Muscle layer of colon (tissue), 2 donors: ENCODE measurements around the gene OGFR.

Experiments
- H3K27ac ChIP-seq: one replicate; pipeline ENCODE4 v1.7.0; 2013; ENCODE audit warnings: low read depth, mild to moderate bottlenecking, low read length, moderate library complexity
- H3K27me3 ChIP-seq, 2 donors: one replicate each; pipeline ENCODE4 v1.7.0; 2013; ENCODE audit warnings: low read length in 2 of 2, mild to moderate bottlenecking in 2 of 2; ENCODE audit not compliant: insufficient read depth in 2 of 2, control insufficient read depth in 1 of 2
- H3K36me3 ChIP-seq: one replicate; pipeline ENCODE4 v1.7.0; 2013; ENCODE audit warnings: mild to moderate bottlenecking, low read length; ENCODE audit not compliant: insufficient read depth
- H3K4me1 ChIP-seq: one replicate; pipeline ENCODE4 v1.7.0; 2013; ENCODE audit warnings: mild to moderate bottlenecking, low read length; ENCODE audit not compliant: insufficient read depth
- H3K4me3 ChIP-seq, 2 donors: one replicate each; pipeline ENCODE4 v1.7.0; 2013; ENCODE audit warnings: low read length in 2 of 2, low read depth in 1 of 2, mild to moderate bottlenecking in 1 of 2, moderate library complexity in 1 of 2
- H3K9ac ChIP-seq: one replicate; pipeline ENCODE4 v1.7.0; 2013; ENCODE audit warnings: low read length
- H3K9me3 ChIP-seq: one replicate; pipeline ENCODE4 v1.7.0; 2013; ENCODE audit warnings: mild to moderate bottlenecking, low read length
- donor health status: abdominal sarcoma.
- donor health status: Adenocarcinoma of cecum.

Gene OGFR

GRCh38 chr20:62763404-62763803, 41.2 kb upstream of the OGFR start:
- Histone ChIP-seq H3K27ac (no peak overlapping the region), H3K4me3 (no peak overlapping the region), H3K9ac (no peak overlapping the region), H3K27me3 (peaks cover 0 to 5% of the 10 kb centered on the region in 2 donors), H3K4me1 (peaks cover 21% of the 10 kb centered on the region), H3K36me3 (no peaks in the 10 kb centered on the region), H3K9me3 (no peaks in the 10 kb centered on the region)

GRCh38 chr20:62764156-62764935, 40.3 kb upstream of the OGFR start:
- no peaks in the 10 kb centered on the region for H3K9me3 ChIP-seq
- H3K4me3 ChIP-seq, result no peak overlapping the region
- H3K4me1 ChIP-seq, result peaks cover 30% of the 10 kb centered on the region
- no peak overlapping the region for H3K27ac ChIP-seq
- H3K9ac ChIP-seq, result no peak overlapping the region
- H3K27me3 ChIP-seq, result peaks cover 0 to 5% of the 10 kb centered on the region in 2 donors
- no peaks in the 10 kb centered on the region for H3K36me3 ChIP-seq

GRCh38 chr20:62765021-62765420, 39.6 kb upstream of the OGFR start:
- H3K27me3 ChIP-seq, result peaks cover 0 to 5% of the 10 kb centered on the region in 2 donors
- no peaks in the 10 kb centered on the region for H3K36me3 ChIP-seq
- H3K9me3 ChIP-seq, result no peaks in the 10 kb centered on the region
- no peak overlapping the region for H3K4me3 ChIP-seq
- H3K9ac ChIP-seq, result no peak overlapping the region
- no peak overlapping the region for H3K27ac ChIP-seq
- peaks cover 30% of the 10 kb centered on the region for H3K4me1 ChIP-seq

GRCh38 chr20:62765432-62766070, 39.1 kb upstream of the OGFR start:
- H3K27ac ChIP-seq, result no peak overlapping the region
- peaks cover 0 to 5% of the 10 kb centered on the region in 2 donors for H3K27me3 ChIP-seq

GRCh38 chr20:62766071-62766450, 38.6 kb upstream of the OGFR start:
- H3K9ac ChIP-seq, result no peak overlapping the region
- no peaks in the 10 kb centered on the region for H3K36me3 ChIP-seq
- H3K27ac ChIP-seq, result no peak overlapping the region
- H3K4me3 ChIP-seq, result no peak overlapping the region
- H3K9me3 ChIP-seq, result no peaks in the 10 kb centered on the region
- H3K4me1 ChIP-seq, result peaks cover 23% of the 10 kb centered on the region
- peaks cover 0 to 5% of the 10 kb centered on the region in 2 donors for H3K27me3 ChIP-seq

More at GRCh38 chr20:62765432-62766070, 39.1 kb upstream of the OGFR start:
- Histone ChIP-seq H3K4me1 (peaks cover 28% of the 10 kb centered on the region), H3K9me3 (no peaks in the 10 kb centered on the region), H3K36me3 (no peaks in the 10 kb centered on the region), H3K9ac (no peak overlapping the region), H3K4me3 (no peak overlapping the region)

- Histone ChIP-seq H3K9ac (no peak overlapping the region), H3K4me3 (no peak overlapping the region), H3K9me3 (no peaks in the 10 kb centered on the region), H3K27me3 (peaks cover 0 to 5% of the 10 kb centered on the region in 2 donors), H3K27ac (no peak overlapping the region), H3K4me1 (peaks cover 16% of the 10 kb centered on the region), H3K36me3 (no peaks in the 10 kb centered on the region)
Measured at GRCh38 chr20:62766716-62767115, 37.9 kb upstream of the OGFR start.

- no peaks in the 10 kb centered on the region for H3K36me3 ChIP-seq
- no peak overlapping the region for H3K9ac ChIP-seq
- H3K4me1 ChIP-seq, result peaks cover 18% of the 10 kb centered on the region
- no peak overlapping the region for H3K4me3 ChIP-seq
- peaks cover 0 to 5% of the 10 kb centered on the region in 2 donors for H3K27me3 ChIP-seq
- no peak overlapping the region for H3K27ac ChIP-seq
- H3K9me3 ChIP-seq, result no peaks in the 10 kb centered on the region
Measured at GRCh38 chr20:62768234-62768546, 36.4 kb upstream of the OGFR start.

GRCh38 chr20:62768551-62769287, 35.9 kb upstream of the OGFR start:
- no peak overlapping the region for H3K4me3 ChIP-seq
- H3K36me3 ChIP-seq, result no peaks in the 10 kb centered on the region
- H3K27me3 ChIP-seq, result peaks cover 0 to 5% of the 10 kb centered on the region in 2 donors
- H3K9me3 ChIP-seq, result no peaks in the 10 kb centered on the region
- H3K4me1 ChIP-seq, result peaks cover 22% of the 10 kb centered on the region
- no peak overlapping the region for H3K9ac ChIP-seq
- no peak overlapping the region for H3K27ac ChIP-seq

- H3K27me3 ChIP-seq, result peaks cover 0 to 5% of the 10 kb centered on the region in 2 donors
- peaks cover 22% of the 10 kb centered on the region for H3K4me1 ChIP-seq
- no peak overlapping the region for H3K9ac ChIP-seq
- H3K27ac ChIP-seq, result no peak overlapping the region
- H3K36me3 ChIP-seq, result no peaks in the 10 kb centered on the region
- no peak overlapping the region for H3K4me3 ChIP-seq
- no peaks in the 10 kb centered on the region for H3K9me3 ChIP-seq
Measured at GRCh38 chr20:62769346-62770071, 35.1 kb upstream of the OGFR start.

- Histone ChIP-seq H3K9ac (no peak overlapping the region), H3K9me3 (no peaks in the 10 kb centered on the region), H3K36me3 (no peaks in the 10 kb centered on the region), H3K4me3 (no peak overlapping the region), H3K4me1 (peaks cover 22% of the 10 kb centered on the region), H3K27me3 (peaks cover 0 to 5% of the 10 kb centered on the region in 2 donors), H3K27ac (no peak overlapping the region)
Measured at GRCh38 chr20:62770111-62770910, 34.3 kb upstream of the OGFR start.
